Measurements from ENCODE around the gene GGA3. TPM values are rescaled to one million over a fixed set of nuclear protein-coding genes. Genes with fewer than 3 reads are reported as not detected.
"Not testable (repeated sequence)": the region's sequence is repeated elsewhere in the genome, so short reads cannot be mapped to it uniquely, and the experiment has no call there.

GGA3 gene, protein sequence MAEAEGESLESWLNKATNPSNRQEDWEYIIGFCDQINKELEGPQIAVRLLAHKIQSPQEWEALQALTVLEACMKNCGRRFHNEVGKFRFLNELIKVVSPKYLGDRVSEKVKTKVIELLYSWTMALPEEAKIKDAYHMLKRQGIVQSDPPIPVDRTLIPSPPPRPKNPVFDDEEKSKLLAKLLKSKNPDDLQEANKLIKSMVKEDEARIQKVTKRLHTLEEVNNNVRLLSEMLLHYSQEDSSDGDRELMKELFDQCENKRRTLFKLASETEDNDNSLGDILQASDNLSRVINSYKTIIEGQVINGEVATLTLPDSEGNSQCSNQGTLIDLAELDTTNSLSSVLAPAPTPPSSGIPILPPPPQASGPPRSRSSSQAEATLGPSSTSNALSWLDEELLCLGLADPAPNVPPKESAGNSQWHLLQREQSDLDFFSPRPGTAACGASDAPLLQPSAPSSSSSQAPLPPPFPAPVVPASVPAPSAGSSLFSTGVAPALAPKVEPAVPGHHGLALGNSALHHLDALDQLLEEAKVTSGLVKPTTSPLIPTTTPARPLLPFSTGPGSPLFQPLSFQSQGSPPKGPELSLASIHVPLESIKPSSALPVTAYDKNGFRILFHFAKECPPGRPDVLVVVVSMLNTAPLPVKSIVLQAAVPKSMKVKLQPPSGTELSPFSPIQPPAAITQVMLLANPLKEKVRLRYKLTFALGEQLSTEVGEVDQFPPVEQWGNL
- 10 to 100 TPM; 28.0 to 32.4 TPM for total RNA-seq
- long read RNA-seq, donor 1, full-length matches to known transcripts, result 2 of 7 reads
- long read RNA-seq, donor 1, partial matches to known transcripts, result 0 of 7 reads
- long read RNA-seq, donor 1, other reads (novel, unspliced or antisense), result 5 of 7 reads
- long read RNA-seq, donor 2, full-length matches to known transcripts, result 1 of 18 reads
- long read RNA-seq, donor 2, partial matches to known transcripts, result 10 of 18 reads
- long read RNA-seq, donor 2, other reads (novel, unspliced or antisense), result 7 of 18 reads

- intact Hi-C loops (cut with DNase I), result no loop called here
- peak; percentile 99 for DNase-seq (ENCODE audit: low spot score)
These were observed at the start of gene GGA3, which contains the start of gene MRPS7 for GRCh38 chr17:75261336-75262111. Gene GGA3 (minus strand): TSS chr17:75261606. CDS start chr17:75261587, 19 bp downstream. Gene MRPS7 (plus strand): TSS chr17:75261879. CDS start chr17:75261901, 22 bp downstream.

GRCh38 chr17:75308732-75309629 lies 47.6 kb upstream of the GGA3 start:
- intact Hi-C loops (cut with DNase I), result no loop called here
- no peak for DNase-seq (ENCODE audit: low spot score)

DNA sequence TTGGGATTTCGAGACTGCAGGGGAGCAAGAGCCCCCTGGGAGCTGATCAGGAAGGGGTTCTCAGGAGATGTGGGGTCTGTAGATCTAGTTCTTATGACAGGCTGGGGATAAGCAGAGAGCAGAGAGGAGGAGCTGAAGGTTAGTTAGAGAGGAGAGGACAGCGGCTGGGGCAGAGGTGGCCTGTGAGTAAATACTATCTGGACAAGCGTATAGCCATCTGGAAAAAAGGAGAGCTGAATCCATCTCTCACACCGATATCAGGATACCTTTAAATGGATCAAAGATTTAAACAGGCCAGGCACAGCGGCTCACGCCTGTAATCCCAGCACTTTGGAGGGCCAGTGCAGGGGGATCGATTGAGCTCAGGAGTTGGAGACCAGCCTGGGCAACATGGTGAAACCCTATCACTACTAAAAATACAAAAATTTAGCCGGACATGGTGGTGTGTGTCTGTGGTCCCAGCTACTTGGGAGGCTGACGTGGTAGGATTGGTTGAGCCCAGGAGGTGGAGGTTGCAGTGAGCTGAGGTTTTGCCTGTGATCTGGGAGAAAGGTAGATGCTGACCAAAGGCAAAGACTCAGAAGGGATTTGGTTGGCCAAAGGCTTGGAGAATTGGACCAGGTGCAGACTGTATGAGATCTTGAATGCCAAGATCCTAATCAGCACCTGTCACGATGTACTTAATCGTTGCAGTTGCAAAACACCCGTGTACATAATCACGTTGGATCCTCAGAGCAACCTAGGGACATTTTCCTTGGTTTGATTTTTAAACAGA lies 46.7 kb upstream of the GGA3 start:
- intact Hi-C loops (cut with DNase I), result no loop called here

GRCh38 chr17:75301502-75302206 lies 40.2 kb upstream of the GGA3 start:
- no peak for DNase-seq (ENCODE audit: low spot score)
- intact Hi-C loops (cut with DNase I), result no loop called here

More for the DNA sequence above, 46.7 kb upstream of the GGA3 start:
- no peak for DNase-seq (ENCODE audit: low spot score)

GRCh38 chr17:75301049-75301448 lies 39.6 kb upstream of the GGA3 start:
- intact Hi-C loops (cut with DNase I), result no loop called here

DNA sequence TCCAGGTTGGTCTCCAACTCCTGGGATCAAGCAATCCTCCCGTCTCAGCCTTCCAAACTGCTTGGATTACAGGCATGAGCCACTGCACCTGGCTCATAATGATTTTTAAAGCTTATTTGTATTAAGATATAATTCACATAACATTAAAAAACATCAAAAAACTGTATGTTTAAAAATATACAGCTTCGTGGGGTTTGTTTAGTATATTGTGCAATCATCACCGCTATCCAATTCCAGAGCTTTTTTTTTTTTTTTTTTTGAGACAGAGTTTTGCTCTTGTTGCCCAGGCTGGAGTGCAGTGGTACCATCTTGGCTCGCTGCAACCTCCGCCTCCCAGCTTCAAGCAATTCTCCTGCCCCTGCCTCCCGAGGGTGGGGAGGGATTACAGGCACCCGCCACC lies 38.9 kb upstream of the GGA3 start:
- no peak for DNase-seq (ENCODE audit: low spot score)
- intact Hi-C loops (cut with DNase I), result no loop called here

More at GRCh38 chr17:75301049-75301448, 39.6 kb upstream of the GGA3 start:
- DNase-seq (ENCODE audit: low spot score), result no peak

DNA sequence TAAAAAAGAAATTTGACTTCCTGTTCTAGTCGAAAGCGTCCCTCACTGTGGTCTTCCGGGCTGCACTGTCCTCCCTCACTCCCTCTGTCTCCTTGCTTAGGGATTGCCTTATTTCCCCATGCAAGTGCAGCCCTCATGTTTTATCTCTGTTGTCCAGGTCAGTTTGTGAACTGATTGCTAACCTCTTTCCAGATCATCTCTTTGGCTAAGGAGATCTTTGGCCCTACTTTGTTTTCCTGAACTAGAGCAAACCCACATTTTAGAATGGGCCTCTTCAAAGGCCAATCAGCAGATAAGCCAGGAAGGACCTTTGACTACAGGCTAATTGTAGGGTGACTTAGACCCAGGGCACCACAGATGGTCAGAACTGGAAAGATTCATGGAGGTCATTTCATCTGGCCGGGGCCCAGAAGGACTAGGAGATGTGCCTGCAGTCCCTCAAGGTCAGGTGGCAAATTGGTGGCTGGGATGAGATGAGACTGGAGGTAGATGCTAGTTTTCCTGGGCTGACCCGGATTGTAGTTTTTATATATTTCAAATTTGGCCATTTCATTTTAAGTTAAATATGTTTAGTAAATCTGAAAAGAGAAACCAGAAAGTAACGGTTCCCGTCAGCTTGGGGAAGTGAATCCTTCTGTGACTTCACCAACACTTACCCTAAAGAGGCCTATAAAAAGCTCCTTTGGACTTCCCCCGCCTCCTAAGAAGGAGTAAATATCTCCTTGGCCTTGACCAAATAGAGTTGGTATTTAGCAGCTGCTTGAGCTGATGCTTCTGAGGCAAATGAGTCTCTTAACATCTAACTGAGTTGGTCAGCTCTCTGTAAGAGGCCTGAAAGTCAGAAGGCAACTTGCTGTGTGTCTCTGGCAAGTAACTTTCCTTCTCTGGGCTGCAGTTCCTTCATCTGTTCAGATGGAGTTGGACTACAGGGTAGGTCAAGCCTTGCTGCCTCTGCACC lies 34.1 kb upstream of the GGA3 start:
- no peak for DNase-seq (ENCODE audit: low spot score)
- intact Hi-C loops (cut with DNase I), result no loop called here

DNA sequence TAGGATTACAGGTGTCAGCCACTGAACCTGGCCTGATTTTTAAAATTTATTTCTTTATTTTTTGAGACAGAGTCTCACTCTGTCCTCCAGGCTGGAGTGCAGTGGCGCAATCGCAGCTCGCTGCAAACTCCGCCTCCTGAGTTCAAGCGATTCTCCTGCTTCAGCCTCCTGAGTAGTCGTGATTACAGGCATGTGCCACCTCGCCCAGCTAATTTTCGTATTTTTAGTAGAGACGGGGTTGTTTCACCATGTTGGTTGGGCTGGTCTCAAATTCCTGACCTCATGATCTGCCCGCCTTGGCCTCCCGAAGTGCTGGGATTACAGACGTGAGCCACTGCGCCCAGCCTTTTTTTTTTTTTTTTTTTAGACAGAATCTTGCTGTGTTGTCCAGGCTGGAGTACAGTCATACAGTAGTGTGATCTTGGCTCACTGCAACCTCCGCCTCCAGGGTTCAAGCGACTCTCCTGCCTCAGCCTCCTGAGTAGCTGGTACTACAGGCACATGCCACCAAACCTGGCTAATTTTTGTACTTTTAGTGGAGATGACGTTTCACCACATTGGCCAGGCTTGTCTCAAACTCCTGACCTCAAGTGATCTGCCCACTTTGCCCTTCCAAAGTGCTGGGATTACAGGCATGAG lies 31.5 kb upstream of the GGA3 start:
- intact Hi-C loops (cut with DNase I), result not testable (repeated sequence)
- DNase-seq (ENCODE audit: low spot score), result peak; percentile 82

- intact Hi-C loops (cut with DNase I), result no loop called here
- DNase-seq (ENCODE audit: low spot score), result peak; percentile 88
These were observed 28.5 kb upstream of the GGA3 start for GRCh38 chr17:75289832-75290337.

- DNase-seq (ENCODE audit: low spot score), result peak; percentile 100
- intact Hi-C loops (cut with DNase I), result no loop called here
These were observed 27.9 kb upstream of the GGA3 start, which contains the start of gene SLC25A19 for GRCh38 chr17:75289115-75289831. Gene SLC25A19 (minus strand): TSS chr17:75289433. CDS start chr17:75286764, 2,669 bp downstream.

DNA sequence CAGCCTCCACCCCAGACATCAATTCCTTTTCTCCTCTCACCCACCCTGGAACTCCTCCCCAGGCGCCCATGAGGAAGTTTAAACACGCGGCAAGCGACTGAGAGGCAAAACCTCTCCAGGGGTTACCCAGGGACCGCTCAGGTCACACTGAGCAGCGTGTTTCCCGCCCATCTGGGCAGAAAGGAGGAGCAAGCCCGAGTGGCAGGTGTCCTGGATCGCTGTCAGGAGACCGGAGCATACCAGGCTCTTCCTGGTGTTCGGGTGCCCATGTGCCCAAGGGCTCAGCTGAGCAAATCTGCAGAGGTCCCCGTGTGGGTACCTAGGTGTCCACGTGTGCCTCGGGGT lies 27.3 kb upstream of the GGA3 start:
- intact Hi-C loops (cut with DNase I), result no loop called here
- peak; percentile 82 for DNase-seq (ENCODE audit: low spot score)

DNA sequence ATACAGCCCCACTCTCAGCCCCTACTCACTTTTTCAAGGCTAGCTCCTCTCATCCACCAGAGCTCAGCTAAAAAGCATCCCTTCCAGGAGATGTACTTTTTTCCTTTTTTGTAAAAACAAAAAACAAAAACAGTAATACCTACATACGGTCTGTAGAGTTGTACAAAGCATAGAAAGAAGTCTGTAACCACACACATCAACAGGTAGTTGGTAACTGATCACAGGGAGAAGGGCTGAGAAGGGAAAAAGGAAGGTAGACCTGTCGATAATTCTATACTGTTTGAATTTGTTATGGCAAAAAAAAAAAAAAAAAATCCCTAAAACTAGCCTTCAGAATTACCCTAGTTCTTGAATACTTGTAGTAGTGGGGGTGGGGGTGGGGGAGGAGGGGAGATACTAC lies 27.0 kb upstream of the GGA3 start:
- intact Hi-C loops (cut with DNase I), result no loop called here
- no peak for DNase-seq (ENCODE audit: low spot score)

GRCh38 chr17:75287221-75287620 lies 25.8 kb upstream of the GGA3 start:
- no peak for DNase-seq (ENCODE audit: low spot score)
- intact Hi-C loops (cut with DNase I), result no loop called here

DNA sequence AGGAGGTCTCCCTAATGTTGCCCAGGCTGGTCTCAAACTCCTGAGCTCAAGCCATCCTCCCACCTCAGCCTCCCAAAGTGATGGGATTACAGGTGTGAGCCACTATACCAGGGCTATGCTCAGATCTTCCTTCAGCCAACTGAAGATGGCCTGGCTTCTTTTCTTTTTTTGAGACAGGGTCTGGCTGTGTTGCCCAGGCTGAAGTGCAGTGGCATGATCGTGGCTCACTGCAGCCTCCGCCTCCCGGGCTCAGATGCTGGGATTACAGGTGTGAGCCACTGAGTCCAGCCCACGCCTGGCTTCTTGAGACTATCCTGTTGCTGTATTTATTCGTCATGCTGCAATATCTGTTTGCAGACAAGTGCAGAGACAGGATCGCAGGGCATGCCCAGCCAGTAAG lies 23.7 kb upstream of the GGA3 start:
- intact Hi-C loops (cut with DNase I), result no loop called here
- no peak for DNase-seq (ENCODE audit: low spot score)
